Karpas-422 (cell line): Measurements from ENCODE around the gene FBLN5. TPM values are rescaled to one million over a fixed set of nuclear protein-coding genes. Genes with fewer than 3 reads are reported as not detected.
"Not testable (repeated sequence)": the region's sequence is repeated elsewhere in the genome, so short reads cannot be mapped to it uniquely, and the experiment has no call there.

Experiments used
- DNase-seq: peaks from one replicate; pipeline ENCODE4 v3.0.0-alpha.2; 2015
- H2AFZ ChIP-seq: fragments of 200-600 bp; sonication (generic); 2 replicates; pipeline ENCODE4 v1.6.1; 2014; ENCODE audit warnings: antibody characterized with exemption, low read length, mixed read lengths
- H3K27ac ChIP-seq: fragments of 200-600 bp; sonication (generic); 2 replicates; pipeline ENCODE4 v1.5.1; 2014; ENCODE audit warnings: mild to moderate bottlenecking, low read length, moderate library complexity
- H3K27me3 ChIP-seq: fragments of 200-600 bp; sonication (generic); 2 replicates; pipeline ENCODE4 v1.6.1; 2014; ENCODE audit warnings: low read length, mixed read lengths
- H3K36me3 ChIP-seq: fragments of 200-600 bp; sonication (generic); 2 replicates; pipeline ENCODE4 v1.6.1; 2014; ENCODE audit warnings: low read length, mixed read lengths; ENCODE audit not compliant: insufficient read depth
- H3K4me1 ChIP-seq: fragments of 200-600 bp; sonication (generic); 2 replicates; pipeline ENCODE4 v1.6.1; 2014; ENCODE audit warnings: mild to moderate bottlenecking, low read length, mixed read lengths
- H3K4me2 ChIP-seq: fragments of 200-600 bp; sonication (generic); 2 replicates; pipeline ENCODE4 v1.6.1; 2014; ENCODE audit warnings: low read length, low read depth, mild to moderate bottlenecking; ENCODE audit not compliant: poor library complexity, severe bottlenecking
- H3K4me3 ChIP-seq: fragments of 200-600 bp; sonication (generic); 2 replicates; pipeline ENCODE4 v1.5.1; 2014; ENCODE audit warnings: mild to moderate bottlenecking, antibody characterized with exemption, low read length, mixed read lengths
- H3K79me2 ChIP-seq: fragments of 200-600 bp; sonication (generic); 2 replicates; pipeline ENCODE4 v1.6.1; 2014; ENCODE audit warnings: mild to moderate bottlenecking, low read length, mixed read lengths
- H3K9ac ChIP-seq: fragments of 200-600 bp; sonication (generic); 2 replicates; pipeline ENCODE4 v1.6.0; 2014; ENCODE audit warnings: low read length
- H3K9me2 ChIP-seq: fragments of 200-600 bp; sonication (generic), shearing (Covaris generic); replicated peaks from 2 replicates; pipeline ENCODE4 v1.6.0; 2014; ENCODE audit warnings: mild to moderate bottlenecking, low read length, moderate library complexity; ENCODE audit not compliant: insufficient read depth
- H3K9me3 ChIP-seq: fragments of 300-700, 200-600 bp; sonication (generic); 2 replicates; pipeline ENCODE4 v1.6.1; 2014; ENCODE audit warnings: low read length, mixed read lengths
- H4K20me1 ChIP-seq: fragments of 200-600 bp; sonication (generic); 2 replicates; pipeline ENCODE4 v1.6.1; 2014; ENCODE audit warnings: mild to moderate bottlenecking, antibody characterized with exemption, low read length, low read depth; ENCODE audit not compliant: insufficient read depth
- total RNA-seq: library from RNA; depleted of rRNA; stranded (reverse); fragments of >200 nt; shearing (Covaris generic); gene quantifications from 2 replicates; pipeline ENCODE4 v1.2.3, GENCODE V29; 2014; ENCODE audit warnings: low replicate concordance

FBLN5 gene
- total RNA-seq, 1 experiment from 2014 or later = not detected

- no peak for DNase-seq
- no peak overlapping the region for H3K9ac ChIP-seq
- H3K4me1 ChIP-seq = peaks cover 11% of the 10 kb centered on the region
- no peaks in the 10 kb centered on the region for H3K9me3 ChIP-seq
- no peak overlapping the region for H3K4me3 ChIP-seq
- no peaks in the 10 kb centered on the region for H4K20me1 ChIP-seq
- H3K9me2 ChIP-seq = no peaks in the 10 kb centered on the region
- H3K4me2 ChIP-seq = no peak overlapping the region
- no peaks in the 10 kb centered on the region for H3K79me2 ChIP-seq
- H2AFZ ChIP-seq = no peak overlapping the region
- no peaks in the 10 kb centered on the region for H3K27me3 ChIP-seq
- H3K27ac ChIP-seq = no peak overlapping the region
- no peaks in the 10 kb centered on the region for H3K36me3 ChIP-seq
Measured at GRCh38 chr14:91872517-91873470, 74.7 kb downstream of the FBLN5 start.

DNA sequence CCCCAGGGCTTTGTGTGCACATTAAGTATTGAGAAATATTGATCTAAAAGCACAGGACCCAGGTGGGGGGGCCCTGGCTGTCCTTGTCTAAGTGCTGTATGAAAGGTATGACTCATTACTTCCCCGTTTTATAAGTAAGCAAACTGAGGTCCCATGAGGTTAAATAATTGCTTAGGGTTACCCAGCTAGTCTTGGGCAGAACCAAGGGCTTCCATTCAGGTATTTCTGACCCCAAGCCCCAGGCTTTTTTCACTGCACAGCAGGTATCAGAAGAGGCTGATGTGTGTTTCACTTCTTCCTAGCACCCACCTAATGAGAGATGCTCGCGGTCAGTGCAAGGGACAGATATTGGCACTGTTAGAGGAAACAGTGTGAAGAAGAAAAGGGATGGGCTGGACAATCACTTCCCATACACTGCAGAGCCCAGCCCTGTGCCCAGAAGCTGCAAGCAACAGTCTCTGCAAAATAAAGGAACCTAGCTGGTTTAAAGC is 75.4 kb downstream of the FBLN5 start:
- no peak for DNase-seq
- Histone ChIP-seq H3K4me2 (no peak overlapping the region), H3K4me1 (peaks cover 11% of the 10 kb centered on the region)

GRCh38 chr14:91871401-91871800 is 76.1 kb downstream of the FBLN5 start:
- peaks cover 11% of the 10 kb centered on the region for H3K4me1 ChIP-seq
- not testable (repeated sequence) for H3K27me3 ChIP-seq, H4K20me1 ChIP-seq, H3K9ac ChIP-seq, H3K4me3 ChIP-seq, DNase-seq, H3K9me3 ChIP-seq, H3K27ac ChIP-seq, H2AFZ ChIP-seq, H3K36me3 ChIP-seq, H3K9me2 ChIP-seq, H3K79me2 ChIP-seq, H3K4me2 ChIP-seq

More for the DNA sequence above, 75.4 kb downstream of the FBLN5 start:
- no peak overlapping the region for H3K9ac ChIP-seq
- no peak overlapping the region for H3K4me3 ChIP-seq
- H3K36me3 ChIP-seq = no peaks in the 10 kb centered on the region
- H3K79me2 ChIP-seq = no peaks in the 10 kb centered on the region
- H2AFZ ChIP-seq = no peak overlapping the region
- H3K9me2 ChIP-seq = no peaks in the 10 kb centered on the region
- no peak overlapping the region for H3K27ac ChIP-seq
- H3K27me3 ChIP-seq = no peaks in the 10 kb centered on the region
- no peaks in the 10 kb centered on the region for H3K9me3 ChIP-seq
- H4K20me1 ChIP-seq = no peaks in the 10 kb centered on the region

- Histone ChIP-seq H2AFZ (no peak overlapping the region), H3K4me3 (no peak overlapping the region), H3K9me3 (no peaks in the 10 kb centered on the region), H3K36me3 (no peaks in the 10 kb centered on the region), H3K9ac (no peak overlapping the region), H3K4me1 (peaks cover 11% of the 10 kb centered on the region), H3K4me2 (no peak overlapping the region), H4K20me1 (no peaks in the 10 kb centered on the region), H3K79me2 (no peaks in the 10 kb centered on the region), H3K27ac (no peak overlapping the region), H3K9me2 (no peaks in the 10 kb centered on the region), H3K27me3 (no peaks in the 10 kb centered on the region)
- no peak for DNase-seq
Measured at GRCh38 chr14:91870890-91871289, 76.6 kb downstream of the FBLN5 start.

DNA sequence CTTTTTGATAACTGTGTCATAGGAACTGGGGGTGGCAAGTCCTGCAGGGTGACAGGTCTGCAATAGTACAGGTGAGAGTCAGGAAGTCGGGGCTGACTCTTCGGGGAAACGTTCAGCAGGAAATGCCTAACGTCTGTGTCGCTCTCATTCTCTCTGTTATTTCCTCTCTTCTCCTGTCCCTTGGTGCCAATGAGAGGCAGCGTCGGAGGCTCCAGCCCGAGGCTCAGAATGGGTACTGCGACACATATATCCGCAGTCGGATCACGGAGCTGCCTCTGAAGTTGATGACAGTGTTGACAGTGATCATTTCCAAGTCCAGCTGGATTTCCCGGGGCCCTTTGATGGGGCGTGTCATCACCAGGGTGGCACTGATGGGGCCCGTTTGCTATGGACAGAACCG is 77.5 kb downstream of the FBLN5 start:
- no peak overlapping the region for H3K4me2 ChIP-seq
- no peak overlapping the region for H2AFZ ChIP-seq

GRCh38 chr14:91869556-91869955 is 77.9 kb downstream of the FBLN5 start:
- H3K9ac ChIP-seq = no peak overlapping the region
- no peaks in the 10 kb centered on the region for H3K27me3 ChIP-seq
- no peak overlapping the region for H3K27ac ChIP-seq
- no peak overlapping the region for H3K4me2 ChIP-seq
- H3K36me3 ChIP-seq = no peaks in the 10 kb centered on the region
- H3K9me3 ChIP-seq = no peaks in the 10 kb centered on the region
- no peaks in the 10 kb centered on the region for H3K9me2 ChIP-seq
- H3K4me1 ChIP-seq = peaks cover 11% of the 10 kb centered on the region
- H3K79me2 ChIP-seq = no peaks in the 10 kb centered on the region
- no peak for DNase-seq
- H3K4me3 ChIP-seq = no peak overlapping the region
- H4K20me1 ChIP-seq = no peaks in the 10 kb centered on the region
- H2AFZ ChIP-seq = no peak overlapping the region

More for the DNA sequence above, 77.5 kb downstream of the FBLN5 start:
- Histone ChIP-seq H3K27me3 (no peaks in the 10 kb centered on the region), H3K4me3 (no peak overlapping the region), H3K79me2 (no peaks in the 10 kb centered on the region), H3K9ac (no peak overlapping the region), H3K4me1 (peaks cover 11% of the 10 kb centered on the region), H3K36me3 (no peaks in the 10 kb centered on the region), H3K27ac (no peak overlapping the region), H3K9me3 (no peaks in the 10 kb centered on the region), H4K20me1 (no peaks in the 10 kb centered on the region), H3K9me2 (no peaks in the 10 kb centered on the region)
- DNase-seq = no peak

GRCh38 chr14:91867316-91867988 is 80.0 kb downstream of the FBLN5 start, which contains the start of gene TC2N:
Gene TC2N (minus strand): TSS chr14:91867536. CDS start chr14:91813769, 53,767 bp downstream.
- no peaks in the 10 kb centered on the region for H3K9me2 ChIP-seq
- H3K4me1 ChIP-seq = peaks cover 8% of the 10 kb centered on the region
- H4K20me1 ChIP-seq = no peaks in the 10 kb centered on the region
- no peaks in the 10 kb centered on the region for H3K36me3 ChIP-seq
- H3K27me3 ChIP-seq = no peaks in the 10 kb centered on the region
- DNase-seq = no peak
- H3K9ac ChIP-seq = no peak within 1 kb of the TSS
- H3K27ac ChIP-seq = no peak within 1 kb of the TSS
- no peaks in the 10 kb centered on the region for H3K79me2 ChIP-seq
- no peak within 1 kb of the TSS for H3K4me2 ChIP-seq
- no peak within 1 kb of the TSS for H3K4me3 ChIP-seq
- H2AFZ ChIP-seq = no peak within 1 kb of the TSS
- no peaks in the 10 kb centered on the region for H3K9me3 ChIP-seq
